H54 (cell line): ENCODE results near the gene NFIA.

Experiments
- DNase-seq: peaks from one replicate; pipeline ENCODE4 v3.0.0; 2011; ENCODE audit warnings: low spot score, mixed read lengths; ENCODE audit not compliant: insufficient read length
- FAIRE-seq: peaks from 3 replicates; lab custom pipeline; 2011; peaks lifted over from hg19 to GRCh38; lab: Jason Lieb, UNC
- POLR2A ChIP-seq: IDR thresholded peaks from 2 replicates; pipeline ENCODE4 v1.6.1; 2011; ENCODE audit warnings: low read depth, mild to moderate bottlenecking, low read length

Gene NFIA

DNA sequence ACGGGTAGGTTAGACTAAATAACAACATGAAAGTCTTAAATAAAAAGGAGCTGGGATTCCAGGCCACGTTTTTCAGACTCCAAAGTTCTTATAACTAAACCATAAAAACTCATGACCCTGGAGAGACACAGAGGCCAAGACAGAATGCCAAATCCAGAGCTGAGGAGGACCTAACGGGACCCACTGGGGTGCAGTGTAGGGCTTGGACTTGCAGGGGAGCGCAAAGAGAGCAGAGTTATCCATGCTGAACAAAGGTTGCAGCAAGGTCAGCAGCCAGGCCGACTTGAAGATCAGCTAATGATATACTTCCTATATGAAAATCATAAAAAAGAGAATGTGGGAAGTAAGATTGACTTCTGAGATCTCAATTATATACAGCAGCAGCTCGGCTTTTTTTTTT lies 405.4 kb downstream of the NFIA start:
- TF ChIP-seq POLR2A = no peak
- DNase-seq (no peak), FAIRE-seq (no peak)

DNA sequence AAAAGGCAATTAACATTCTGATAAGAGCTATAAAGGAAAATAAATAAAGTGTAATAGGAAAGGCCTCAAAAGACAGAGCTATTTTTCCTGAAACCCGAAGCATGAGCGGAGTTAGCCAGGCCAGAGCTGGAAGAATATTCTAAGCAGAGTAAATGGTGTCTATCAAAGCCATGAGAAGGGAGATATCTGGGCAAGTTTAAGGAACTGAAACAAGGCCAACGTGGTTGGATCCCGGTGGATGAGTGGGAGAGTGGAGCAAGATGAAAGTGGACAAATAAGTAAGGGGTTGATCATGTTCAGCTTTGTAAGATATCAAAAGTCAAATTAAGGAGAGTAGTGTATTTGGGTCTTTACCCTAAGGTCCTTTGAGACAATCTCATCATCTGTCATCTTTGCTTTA lies 408.6 kb downstream of the NFIA start:
- no peak for TF ChIP-seq POLR2A
- no peak for DNase-seq
- FAIRE-seq = no peak

DNA sequence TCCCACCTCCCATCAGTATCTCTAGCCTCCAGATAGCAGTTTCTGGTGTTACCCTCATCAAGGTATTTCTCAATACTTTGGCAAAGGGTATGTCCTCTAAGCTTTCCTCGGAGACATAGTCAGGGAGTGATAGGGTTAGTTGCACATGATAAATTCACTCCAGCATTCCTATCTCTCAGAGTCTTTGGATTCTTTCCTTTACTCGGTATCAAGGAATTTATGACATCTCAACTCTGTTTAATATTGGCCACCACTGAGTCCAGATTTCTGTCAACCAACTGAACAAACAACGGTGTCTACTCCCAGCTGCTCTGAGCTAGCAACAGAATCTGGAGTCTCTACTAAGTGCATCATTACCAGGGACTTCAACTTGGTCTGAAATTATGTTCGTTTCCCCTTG lies 409.1 kb downstream of the NFIA start:
- DNase-seq = no peak
- TF ChIP-seq POLR2A = no peak
- no peak for FAIRE-seq

DNA sequence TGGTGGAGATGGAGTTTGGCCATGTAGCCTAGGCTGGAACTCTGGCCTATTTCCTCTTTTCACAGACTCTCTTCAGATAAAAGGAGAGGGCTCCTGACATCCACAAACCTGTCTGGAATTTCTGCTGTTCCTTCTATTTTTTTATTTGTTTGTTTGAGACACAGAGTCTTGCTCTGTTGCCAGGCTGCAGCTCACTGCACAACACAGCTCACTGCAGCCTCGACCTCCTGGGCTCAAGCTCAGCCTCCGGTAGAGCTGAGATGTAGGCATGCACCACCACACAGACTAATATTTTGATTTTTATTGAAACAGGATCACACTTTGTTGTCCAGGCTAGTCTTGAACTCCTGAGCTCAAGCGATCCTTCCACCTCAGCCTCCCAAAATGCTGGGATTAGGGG lies 411.6 kb downstream of the NFIA start:
- DNase-seq (no peak), FAIRE-seq (no peak)
- TF ChIP-seq POLR2A = no peak

DNA sequence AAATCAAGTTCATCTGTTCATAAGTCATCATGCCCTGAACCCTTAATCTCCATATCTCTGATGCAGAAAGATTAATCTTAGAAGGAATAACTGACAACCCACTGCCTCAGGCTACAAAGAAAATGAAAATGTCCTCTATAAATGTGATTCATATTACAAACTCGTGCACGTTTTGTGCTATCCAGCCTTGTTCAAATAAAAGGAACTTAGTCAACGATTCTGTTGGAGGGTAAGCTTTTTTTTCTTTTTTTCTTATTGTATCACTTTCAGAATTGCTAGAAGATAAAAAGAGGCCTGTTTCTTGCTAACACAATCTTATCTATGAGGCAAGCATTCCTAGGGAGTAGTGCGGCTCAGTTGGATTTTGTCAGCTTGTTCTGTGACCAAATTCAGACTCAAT lies 414.1 kb downstream of the NFIA start:
- DNase-seq = no peak
- no peak for FAIRE-seq
- TF ChIP-seq POLR2A = no peak

DNA sequence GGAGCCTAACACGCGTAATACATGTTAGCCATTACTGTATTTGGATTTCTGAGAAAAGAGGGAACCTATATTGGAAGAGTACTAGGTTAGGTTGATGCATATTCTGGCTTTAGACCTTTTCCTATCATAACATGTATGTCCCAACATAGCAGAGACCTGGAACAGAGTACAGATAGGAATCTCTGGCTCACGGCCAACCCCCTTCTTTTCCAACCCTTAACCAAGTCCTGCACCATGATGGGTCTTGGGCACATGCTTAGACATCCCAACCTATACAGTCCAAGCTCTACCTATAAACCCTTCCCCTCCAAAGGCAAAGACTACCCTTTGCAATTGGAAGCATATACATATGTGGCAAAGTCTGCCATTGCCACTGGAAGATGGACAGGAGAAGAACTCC lies 414.7 kb downstream of the NFIA start:
- FAIRE-seq (no peak), DNase-seq (no peak)
- TF ChIP-seq POLR2A = no peak

DNA sequence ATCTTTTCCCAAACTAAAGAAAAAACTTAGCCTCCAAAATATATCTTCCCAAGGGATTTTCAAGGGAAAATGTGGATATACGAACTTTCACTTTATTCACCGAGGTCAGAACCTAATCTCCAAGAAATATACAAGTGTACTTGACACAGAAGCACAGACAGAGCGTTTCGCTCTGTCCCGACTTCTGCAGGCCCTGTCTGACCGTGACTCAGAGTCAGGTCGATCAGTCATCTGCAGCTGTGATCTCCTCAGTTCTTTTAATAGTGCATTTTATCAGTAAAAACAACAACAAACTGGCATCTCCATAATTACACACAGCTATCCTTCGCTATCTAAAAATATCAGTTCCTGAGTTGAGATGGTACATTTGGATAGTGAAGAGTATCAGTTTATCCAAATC lies 416.0 kb downstream of the NFIA start:
- DNase-seq (no peak), FAIRE-seq (no peak)
- no peak for TF ChIP-seq POLR2A

DNA sequence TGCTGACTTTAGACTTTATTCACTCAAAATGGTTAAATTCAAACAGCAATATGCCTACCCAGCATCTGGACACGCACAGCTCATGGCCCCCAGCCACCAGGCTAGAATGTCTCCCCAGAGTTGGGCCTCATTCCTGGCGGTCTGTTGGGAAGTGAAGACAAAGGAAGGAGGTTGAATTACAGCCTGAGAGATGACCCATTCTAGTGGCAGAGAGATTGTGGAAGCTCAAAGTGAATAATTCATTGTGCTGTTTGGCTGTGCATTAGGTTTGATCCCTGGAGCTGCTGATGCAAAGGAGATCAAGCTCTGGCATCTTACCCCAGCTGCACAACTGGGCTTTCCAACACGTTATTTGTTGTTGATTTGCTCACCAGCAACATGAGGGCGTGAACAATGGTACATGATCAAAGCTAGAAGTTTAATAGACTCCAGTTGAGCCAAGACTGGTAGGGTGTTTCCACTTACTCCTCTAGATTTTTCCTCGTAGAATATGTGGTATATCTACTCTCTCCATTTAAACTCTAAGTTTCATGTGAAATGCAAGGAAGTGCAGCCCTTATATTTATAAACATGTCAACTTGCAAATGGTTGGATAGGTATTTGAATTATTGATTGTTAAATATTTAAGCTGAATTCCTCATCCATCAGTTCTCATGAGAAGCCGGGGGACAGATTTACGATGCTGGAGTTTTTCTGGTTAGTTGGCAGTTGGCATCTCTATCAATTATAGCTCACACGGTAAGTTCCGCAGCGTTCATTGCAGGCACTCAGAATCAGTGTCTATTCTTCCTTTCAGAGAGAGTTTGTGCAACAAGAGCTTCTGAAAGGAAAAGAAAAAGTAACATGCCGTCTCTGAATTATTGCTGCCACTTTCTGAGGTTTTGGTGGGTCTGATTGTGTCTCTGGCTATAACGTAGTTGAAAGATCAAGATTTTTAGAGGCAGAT lies 419.9 kb downstream of the NFIA start:
- DNase-seq (no peak), FAIRE-seq (no peak)
- no peak for TF ChIP-seq POLR2A

DNA sequence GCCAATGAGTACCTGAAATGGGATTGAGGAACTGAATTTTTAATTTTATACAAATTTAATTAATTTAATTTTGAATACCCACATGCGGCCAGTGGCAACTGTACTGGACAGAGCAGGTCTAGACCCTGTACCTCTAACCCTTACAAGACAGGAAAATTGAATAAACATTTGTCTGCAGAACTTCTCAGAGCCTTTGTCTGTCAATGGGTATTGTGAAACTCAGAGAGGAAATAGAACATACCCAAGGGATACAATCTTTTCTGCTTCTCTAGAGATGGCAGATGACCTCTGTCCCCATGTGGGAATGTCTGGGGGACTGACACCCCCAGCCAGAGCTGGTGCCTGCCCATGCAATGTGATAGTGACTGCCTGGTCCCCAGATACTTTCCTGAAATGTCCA lies 421.9 kb downstream of the NFIA start:
- no peak for FAIRE-seq
- no peak for TF ChIP-seq POLR2A
- DNase-seq = no peak

DNA sequence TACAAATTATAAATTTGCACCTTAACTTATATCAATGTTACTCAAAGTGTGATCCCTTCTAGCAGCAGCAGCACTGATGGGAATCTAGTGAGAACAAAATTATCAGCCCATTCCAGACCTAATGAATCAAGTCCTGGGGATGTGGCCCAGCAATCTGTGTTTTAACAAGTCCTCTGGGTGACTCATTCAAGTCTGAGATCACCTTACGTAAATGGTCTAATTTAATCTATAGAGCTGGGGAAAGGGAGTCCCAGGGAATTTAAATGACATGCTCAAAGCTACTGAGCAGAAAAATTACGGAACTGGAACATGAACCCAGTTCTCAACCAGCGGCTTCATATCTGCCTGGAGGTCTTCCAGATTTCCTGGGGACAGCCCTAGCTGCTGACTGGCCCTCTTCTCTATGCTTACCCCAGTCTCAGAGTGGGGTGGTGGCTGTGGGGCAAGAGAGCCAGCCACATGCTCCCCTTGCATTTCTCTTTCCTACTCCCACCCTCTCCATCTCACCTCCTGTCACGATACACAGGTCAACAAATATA lies 422.6 kb downstream of the NFIA start:
- DNase-seq (no peak), FAIRE-seq (no peak)
- no peak for TF ChIP-seq POLR2A

DNA sequence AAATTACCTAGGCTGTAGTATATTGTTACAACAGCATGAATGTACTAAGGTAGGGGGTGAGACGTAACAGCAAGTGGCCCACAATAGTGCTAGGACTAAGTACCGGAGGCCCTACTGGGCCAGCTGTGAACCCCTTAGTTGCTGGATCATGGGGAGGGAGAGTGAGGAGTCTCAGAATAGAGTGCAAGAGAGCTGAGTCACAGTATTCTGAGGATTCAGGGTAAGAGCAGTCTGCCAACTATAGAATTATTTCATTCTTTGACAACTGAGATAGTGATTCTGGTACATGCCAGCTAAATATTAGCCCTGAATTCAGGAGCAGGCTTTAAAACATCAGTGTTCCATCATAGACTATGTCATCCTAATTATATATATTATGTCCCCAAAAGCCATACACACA lies 423.9 kb downstream of the NFIA start:
- no peak for FAIRE-seq
- TF ChIP-seq POLR2A = no peak
- no peak for DNase-seq

DNA sequence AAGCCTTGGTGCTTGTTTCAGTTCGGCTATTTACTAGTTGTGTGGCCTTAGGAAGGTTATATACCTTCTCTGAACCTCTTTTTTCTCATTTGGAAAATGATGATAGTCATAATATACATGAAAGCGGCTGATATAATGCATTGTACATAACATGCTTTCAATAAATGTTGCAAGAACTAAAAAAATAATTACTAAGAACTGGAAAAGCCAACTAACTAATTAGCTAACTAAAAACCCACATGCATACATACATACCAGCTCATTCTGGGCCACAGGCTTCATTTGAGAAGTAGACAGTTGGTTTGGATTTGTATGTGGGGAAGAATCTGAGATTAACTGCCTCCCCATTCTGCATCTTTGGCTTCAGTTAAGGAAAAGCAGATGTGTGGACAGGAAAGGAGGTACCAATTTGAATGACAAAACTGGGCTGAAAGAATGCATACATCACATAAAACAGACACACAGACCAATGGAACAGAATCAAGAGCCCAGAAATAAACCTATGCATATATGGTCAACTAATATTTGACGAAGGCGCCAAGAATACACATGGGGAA lies 424.7 kb downstream of the NFIA start:
- FAIRE-seq (no peak), DNase-seq (no peak)
- no peak for TF ChIP-seq POLR2A
